HEK293 (cell line): ENCODE results near the gene ARHGAP21.

Experiments used
- CTCF ChIP-seq: fragments of 450-650 bp; formaldehyde crosslinking; IDR thresholded peaks from 2 replicates; pipeline ENCODE4 v1.5.1; 2016; ENCODE audit warnings: missing biosample characterization, missing genetic modification characterization
- RBAK ChIP-seq: fragments of 450-650 bp; formaldehyde crosslinking; IDR thresholded peaks from 2 replicates; pipeline ENCODE4 v1.5.1; 2016; ENCODE audit warnings: missing biosample characterization, missing genetic modification characterization
- ZNF274 ChIP-seq, 2 experiments: fragments of 200-500 bp in 1 of 2; fragments of 450-650 bp in 1 of 2; sonication (Bioruptor generic) in 1 of 2; formaldehyde crosslinking in 1 of 2; IDR thresholded peaks; 2 replicates each; pipeline versions ENCODE4 v1.5.1 to v1.6.1; 2014 to 2016; ENCODE audit warnings: borderline replicate concordance in 1 of 2, inconsistent platforms in 1 of 2, low read length in 1 of 2, missing biosample characterization in 1 of 2, missing genetic modification characterization in 1 of 2
- ZNF394 ChIP-seq: fragments of 450-650 bp; formaldehyde crosslinking; IDR thresholded peaks from 2 replicates; pipeline ENCODE4 v1.5.1; 2016; ENCODE audit warnings: missing biosample characterization, missing genetic modification characterization, mild to moderate bottlenecking, moderate library complexity, borderline replicate concordance
- ZNF423 ChIP-seq: fragments of 450-650 bp; formaldehyde crosslinking; IDR thresholded peaks from 2 replicates; pipeline ENCODE4 v1.5.1; 2016; ENCODE audit warnings: missing biosample characterization, missing genetic modification characterization
- ZNF561 ChIP-seq: fragments of 450-650 bp; IDR thresholded peaks from 2 replicates; pipeline ENCODE4 v1.5.1; 2018; ENCODE audit warnings: missing biosample characterization, missing genetic modification characterization, borderline replicate concordance
- ZNF747 ChIP-seq: fragments of 450-650 bp; formaldehyde crosslinking; IDR thresholded peaks from 2 replicates; pipeline ENCODE4 v1.5.1; 2016; ENCODE audit warnings: missing biosample characterization, missing genetic modification characterization
- ZNF768 ChIP-seq: fragments of 450-650 bp; formaldehyde crosslinking; IDR thresholded peaks from 2 replicates; pipeline ENCODE4 v1.5.1; 2018; ENCODE audit warnings: missing biosample characterization, mild to moderate bottlenecking, missing genetic modification characterization

- TF ChIP-seq CTCF (tag by site-specific recombination), result no peak
- no peak for TF ChIP-seq ZNF747 (tag by site-specific recombination)
- TF ChIP-seq ZNF423 (tag by site-specific recombination), result no peak
- no peak for TF ChIP-seq ZNF274 (IDR thresholded peaks at IDR 0.05; ENCODE audit: low read length)
- TF ChIP-seq ZNF274 (tag by site-specific recombination; IDR thresholded peaks at IDR 0.05; ENCODE audit: borderline replicate concordance), result no peak
- no peak for TF ChIP-seq ZNF561 (tag by site-specific recombination)
- no peak for TF ChIP-seq ZNF394 (tag by site-specific recombination)
- no peak for TF ChIP-seq ZNF768 (tag by site-specific recombination)
- TF ChIP-seq RBAK (tag by site-specific recombination), result no peak
Measured at GRCh38 chr10:24589265-24589664, 134.4 kb downstream of the ARHGAP21 start.
